Sciatic nerve (tissue), 2 donors: ENCODE data around the gene OVCA2. TPM values are rescaled to one million over a fixed set of nuclear protein-coding genes. Genes with fewer than 3 reads are reported as not detected.

Experiments used
- ATAC-seq: fragments of 200-7000 bp; cut with Tn5 transposase; one replicate; pipeline ENCODE4 v1.9.1; 2020; ENCODE audit warnings: mild to moderate bottlenecking, moderate library complexity
- DNase-seq: peaks from one replicate; pipeline ENCODE4 v3.0.0-alpha.2; 2020; ENCODE audit warnings: low spot score
- intact Hi-C: fragments of 100-400 bp; cut with DNase I; formaldehyde crosslinking; loops from one replicate; pipeline ENCODE4 v1.14.2; 2022
- microRNA-seq: library from miRNA; unstranded; fragments of <30 nt; microRNA quantifications from one replicate; pipeline ENCODE4 v1.2.0, GENCODE V29; 2020
- total RNA-seq: library from RNA; stranded (reverse); fragmentation: NEBNext Ultra II Directional; extraction: Animal tissue kit (Norgen Biotek cat#: 25700); gene quantifications from one replicate; pipeline ENCODE4 v1.2.1, GENCODE V29; 2021
- donor health status: DM: no; HTN: no; CAD: no.
- donor health status: DM: no; HTN: no; CAD: no.

The OVCA2 gene
- total RNA-seq, 1 donor from 2014 or later, result 12.9 TPM

DNA sequence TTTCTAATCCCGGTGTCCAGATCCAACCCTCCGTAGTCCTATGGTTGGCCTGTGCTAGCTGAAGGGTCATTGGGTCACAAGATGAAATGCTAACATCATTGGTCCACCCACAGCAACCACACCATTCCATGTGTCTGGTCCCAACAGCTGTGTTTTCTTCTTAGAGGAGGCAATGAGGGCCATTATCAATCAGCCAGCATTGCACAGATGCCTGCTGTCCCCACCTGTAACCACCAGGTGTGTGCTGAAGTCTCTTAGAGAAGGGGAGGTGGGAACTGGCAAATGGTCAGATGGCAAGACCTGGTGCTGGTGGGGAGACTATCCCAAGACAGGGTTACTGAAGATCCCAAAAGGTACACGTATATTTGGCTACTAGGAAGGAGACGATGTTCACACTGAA is 50.4 kb downstream of the OVCA2 start:
- no peak for DNase-seq
- ATAC-seq, result no peak

More for the DNA sequence above, 50.4 kb downstream of the OVCA2 start:
- intact Hi-C loops, result no loop called here

Small RNA genes within 50 kb of the gene (microRNA-seq; reads per million reads assigned to microRNA genes)
- gene MIR132, result 571 reads per million, percentile 77 among the genes with 10 or more reads in this experiment
- gene MIR212, result 43.4 reads per million, percentile 45 among the genes with 10 or more reads in this experiment

Other genes with a start within 250 kb of the OVCA2 start
- gene SMYD4, start 212.1 kb upstream of the OVCA2 start, total RNA-seq, result 17.7 TPM
- 83.0 TPM for gene RPA1, start 212.0 kb upstream of the OVCA2 start, total RNA-seq
- 5.8 TPM for gene RTN4RL1, start 16.7 kb upstream of the OVCA2 start, total RNA-seq
- gene DPH1, start 11.9 kb upstream of the OVCA2 start, total RNA-seq, result 37.7 TPM
- 85.0 TPM for gene HIC1, start 13.1 kb downstream of the OVCA2 start, total RNA-seq